GM08714 (cell line): ENCODE results near the gene LTBP1.
"Not testable (repeated sequence)": the region's sequence is repeated elsewhere in the genome, so short reads cannot be mapped to it uniquely, and the experiment has no call there.

Experiments
- H3K4me3 ChIP-seq: fragments of 200-500 bp; sonication (Bioruptor generic); 2 replicates; pipeline ENCODE4 v1.5.1; 2014; ENCODE audit warnings: mild to moderate bottlenecking, low read length, inconsistent platforms
- ZNF274 ChIP-seq: IDR thresholded peaks from 2 replicates; pipeline ENCODE4 v1.6.1; 2012; ENCODE audit warnings: mild to moderate bottlenecking, low read depth, low read length

Gene LTBP1

DNA sequence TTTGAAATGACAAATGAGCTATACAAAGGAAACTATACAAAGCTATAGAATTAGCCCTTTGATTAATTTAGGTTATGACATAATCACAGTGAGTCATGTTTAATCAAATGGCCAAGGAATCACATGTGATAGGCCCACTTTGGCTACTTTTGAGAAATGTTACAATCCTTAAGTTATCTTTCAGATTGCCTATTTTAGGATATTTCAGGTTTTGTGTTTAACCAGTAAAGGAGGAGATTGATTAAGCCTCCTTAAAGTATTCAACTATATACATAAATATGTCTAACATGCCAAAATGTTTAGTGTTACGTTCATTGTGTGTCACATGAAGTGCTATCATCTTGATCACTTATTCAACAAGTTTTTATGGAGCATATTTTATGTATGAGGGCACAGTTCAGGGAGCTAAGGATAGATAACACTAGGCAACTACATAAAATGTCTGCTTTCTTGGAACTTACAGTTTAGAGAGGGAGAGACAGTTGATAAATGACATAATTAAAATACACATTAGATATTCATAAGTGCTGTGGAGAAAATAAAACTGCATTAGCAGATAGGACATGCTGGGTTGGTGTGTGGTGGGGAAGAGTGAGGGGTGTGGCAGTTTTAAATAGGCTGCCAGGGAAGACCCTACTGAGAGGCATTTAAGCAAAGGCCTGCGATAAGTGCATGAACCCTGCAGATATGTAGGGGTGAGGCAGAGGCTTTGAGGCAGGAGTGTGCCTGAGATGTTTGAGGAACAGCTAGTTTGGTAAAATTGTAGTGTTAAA is 77.2 kb downstream of the LTBP1 start:
- no peak overlapping the region for H3K4me3 ChIP-seq
- no peak for TF ChIP-seq ZNF274

GRCh38 chr2:33024758-33025157 is 78.0 kb downstream of the LTBP1 start:
- no peak for TF ChIP-seq ZNF274
- no peak overlapping the region for H3K4me3 ChIP-seq

GRCh38 chr2:33029459-33029858 is 82.7 kb downstream of the LTBP1 start:
- TF ChIP-seq ZNF274 = no peak
- no peak overlapping the region for H3K4me3 ChIP-seq

DNA sequence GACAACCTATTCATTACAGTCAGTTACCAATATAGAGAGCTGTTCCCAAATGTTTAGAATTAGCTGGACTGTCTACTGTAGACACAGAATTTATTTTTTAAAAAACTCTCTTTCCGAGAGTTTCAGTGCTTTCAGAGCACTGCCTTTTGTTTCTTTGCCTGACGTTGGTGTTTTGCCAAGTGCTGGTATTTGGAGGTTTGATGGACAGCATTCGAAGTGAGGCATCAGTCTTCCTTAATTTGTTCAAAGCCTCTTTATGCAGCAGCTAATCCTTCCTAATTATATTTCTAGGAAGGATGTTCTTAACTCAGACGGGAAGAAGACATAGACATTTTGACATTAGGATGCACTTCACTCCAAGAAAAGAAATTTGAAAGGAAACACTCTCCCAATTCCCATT is 83.2 kb downstream of the LTBP1 start:
- H3K4me3 ChIP-seq = no peak overlapping the region
- no peak for TF ChIP-seq ZNF274

DNA sequence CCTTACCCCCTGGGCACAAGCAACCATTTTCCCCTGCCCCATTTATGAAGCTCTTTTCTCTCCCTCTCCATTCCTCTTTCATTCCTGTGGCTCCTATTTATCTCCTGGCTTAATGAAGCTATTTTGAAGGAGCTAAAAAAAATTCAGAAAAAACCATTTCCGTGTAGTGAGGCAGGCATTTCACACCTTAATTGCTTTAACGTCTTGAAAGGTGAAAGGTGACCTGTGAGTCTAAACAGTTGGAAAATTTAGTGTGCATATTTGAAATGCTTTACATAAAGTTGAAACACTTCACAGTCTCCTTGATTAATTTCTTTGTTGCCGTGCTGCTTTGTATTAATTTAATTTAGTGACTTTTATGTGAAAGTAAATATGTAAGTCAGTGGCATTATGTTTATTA is 83.6 kb downstream of the LTBP1 start:
- no peak for TF ChIP-seq ZNF274
- H3K4me3 ChIP-seq = no peak overlapping the region

- H3K4me3 ChIP-seq = no peak overlapping the region
- TF ChIP-seq ZNF274 = no peak
These were observed 85.5 kb downstream of the LTBP1 start for GRCh38 chr2:33032245-33032644.

DNA sequence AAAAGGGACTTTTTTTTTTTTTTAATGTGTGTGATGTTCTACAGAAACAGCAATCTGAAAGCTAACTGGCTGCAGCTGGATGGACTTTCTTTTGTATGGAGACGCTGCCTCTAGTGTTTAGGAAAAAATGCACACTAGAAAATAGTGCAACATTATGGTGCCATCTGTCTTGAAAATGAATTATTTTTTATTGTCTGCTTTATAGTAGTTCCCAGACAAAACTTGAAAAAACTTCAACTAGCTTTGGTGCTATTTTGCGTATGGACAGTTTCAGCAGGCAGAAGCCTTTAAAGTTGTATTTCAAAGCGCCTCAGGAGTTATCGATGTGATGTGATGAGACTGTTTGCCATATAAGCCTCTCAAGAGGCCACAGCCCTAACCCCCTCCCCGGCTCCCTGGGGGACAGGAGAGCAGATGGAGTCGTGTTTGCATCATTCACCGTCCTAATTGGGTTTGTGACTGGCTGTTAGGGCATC is 86.9 kb downstream of the LTBP1 start:
- H3K4me3 ChIP-seq = no peak overlapping the region
- no peak for TF ChIP-seq ZNF274

DNA sequence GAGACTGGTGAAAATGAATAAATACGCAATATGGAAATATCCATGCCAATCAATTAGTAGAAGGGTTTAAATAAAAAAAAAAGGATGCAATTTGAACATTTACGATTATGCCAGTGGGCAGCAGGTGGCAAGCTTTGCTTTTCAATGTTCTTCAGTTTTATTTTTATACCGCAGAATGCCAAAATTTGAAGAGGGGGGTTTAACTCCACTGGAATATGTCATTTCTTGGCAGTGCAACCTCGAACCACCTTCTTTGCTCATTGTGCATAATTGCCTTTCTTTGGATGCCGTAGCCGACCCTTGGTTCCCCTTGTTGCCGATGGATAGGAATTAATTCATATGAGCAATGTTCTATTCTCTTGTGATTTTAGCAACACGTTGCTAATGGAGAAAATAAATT is 88.0 kb downstream of the LTBP1 start:
- no peak for TF ChIP-seq ZNF274
- H3K4me3 ChIP-seq = no peak overlapping the region

DNA sequence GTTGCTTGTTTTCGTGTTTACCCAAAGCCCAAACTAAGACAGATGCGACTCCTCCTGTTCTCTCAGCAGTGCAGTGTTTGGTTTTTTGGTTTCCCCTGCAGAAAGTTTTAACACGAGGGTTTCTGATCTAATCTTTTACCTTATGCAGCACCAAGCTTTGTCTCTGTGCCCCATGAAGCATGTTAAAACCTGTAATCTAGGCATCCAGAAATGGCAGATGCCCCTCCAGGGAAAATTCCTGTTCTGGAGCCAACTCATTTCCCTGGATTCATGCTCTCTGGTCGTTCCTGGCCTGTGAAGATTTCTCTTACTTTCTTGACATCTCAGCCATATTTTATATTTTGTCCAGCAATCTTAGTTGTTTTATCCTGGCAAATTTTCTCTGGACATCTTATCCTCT is 91.5 kb downstream of the LTBP1 start:
- no peak overlapping the region for H3K4me3 ChIP-seq
- TF ChIP-seq ZNF274 = no peak

GRCh38 chr2:33038799-33039198 is 92.0 kb downstream of the LTBP1 start:
- TF ChIP-seq ZNF274 = no peak
- no peak overlapping the region for H3K4me3 ChIP-seq

GRCh38 chr2:33040541-33040940 is 93.8 kb downstream of the LTBP1 start:
- TF ChIP-seq ZNF274 = no peak

DNA sequence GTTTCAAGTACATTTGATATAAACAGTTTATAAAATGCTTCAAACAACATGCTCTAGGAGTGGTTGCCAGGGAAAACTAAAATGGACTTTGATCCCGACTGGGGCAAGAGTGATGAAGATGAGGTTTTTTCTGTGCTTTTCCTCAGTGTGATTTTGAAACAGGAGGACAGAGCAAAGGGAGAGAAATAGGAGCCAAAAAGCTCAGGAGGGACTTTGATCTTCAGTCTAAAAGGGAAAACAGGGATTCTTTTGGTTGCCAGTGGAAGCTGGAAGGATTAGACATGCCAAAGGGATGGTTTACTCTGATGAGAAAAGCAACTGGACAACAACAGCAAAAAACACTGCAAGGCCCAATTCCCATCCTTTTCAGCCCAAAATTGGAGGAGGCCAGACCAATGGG is 95.5 kb downstream of the LTBP1 start:
- no peak overlapping the region for H3K4me3 ChIP-seq
- no peak for TF ChIP-seq ZNF274

More at GRCh38 chr2:33040541-33040940, 93.8 kb downstream of the LTBP1 start:
- H3K4me3 ChIP-seq = no peak overlapping the region

DNA sequence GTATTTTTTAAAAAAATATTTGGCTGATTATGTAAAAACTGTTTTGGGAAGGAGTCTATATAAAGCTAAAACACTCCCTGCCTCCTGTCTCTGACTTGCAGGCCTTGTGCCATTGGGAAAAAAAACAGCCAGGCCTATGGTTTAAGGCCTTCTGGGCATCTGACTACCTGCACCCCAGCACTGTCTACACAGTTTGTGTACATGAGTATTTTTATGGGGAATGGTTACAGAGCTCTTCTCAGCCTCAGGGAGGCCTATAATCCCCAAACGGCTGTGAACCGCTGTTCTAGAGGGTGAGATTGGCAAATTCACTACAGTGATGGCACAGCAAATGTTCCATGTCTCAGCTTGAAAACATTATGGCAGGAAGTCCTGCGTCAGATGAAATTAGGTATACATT is 96.1 kb downstream of the LTBP1 start:
- TF ChIP-seq ZNF274 = no peak
- no peak overlapping the region for H3K4me3 ChIP-seq

DNA sequence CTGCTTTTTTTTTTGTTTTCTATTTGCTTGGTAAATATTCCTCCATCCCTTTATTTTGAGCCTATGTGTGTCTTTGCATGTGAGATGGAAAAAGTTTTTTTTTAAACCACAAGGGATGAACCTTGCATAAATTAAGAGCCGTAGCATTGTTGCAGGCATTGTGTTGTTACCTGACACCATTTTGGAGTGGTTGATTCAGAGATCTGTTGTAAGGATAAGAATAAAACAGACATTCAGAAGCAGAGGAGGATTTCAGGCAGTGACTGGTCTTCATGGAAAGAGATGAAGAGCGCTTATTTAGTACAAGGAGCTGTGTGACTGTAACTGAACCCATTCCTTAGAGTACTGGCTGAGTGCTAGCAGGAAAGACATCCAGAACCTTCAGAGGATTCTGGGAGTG is 101.2 kb downstream of the LTBP1 start:
- TF ChIP-seq ZNF274 = no peak

DNA sequence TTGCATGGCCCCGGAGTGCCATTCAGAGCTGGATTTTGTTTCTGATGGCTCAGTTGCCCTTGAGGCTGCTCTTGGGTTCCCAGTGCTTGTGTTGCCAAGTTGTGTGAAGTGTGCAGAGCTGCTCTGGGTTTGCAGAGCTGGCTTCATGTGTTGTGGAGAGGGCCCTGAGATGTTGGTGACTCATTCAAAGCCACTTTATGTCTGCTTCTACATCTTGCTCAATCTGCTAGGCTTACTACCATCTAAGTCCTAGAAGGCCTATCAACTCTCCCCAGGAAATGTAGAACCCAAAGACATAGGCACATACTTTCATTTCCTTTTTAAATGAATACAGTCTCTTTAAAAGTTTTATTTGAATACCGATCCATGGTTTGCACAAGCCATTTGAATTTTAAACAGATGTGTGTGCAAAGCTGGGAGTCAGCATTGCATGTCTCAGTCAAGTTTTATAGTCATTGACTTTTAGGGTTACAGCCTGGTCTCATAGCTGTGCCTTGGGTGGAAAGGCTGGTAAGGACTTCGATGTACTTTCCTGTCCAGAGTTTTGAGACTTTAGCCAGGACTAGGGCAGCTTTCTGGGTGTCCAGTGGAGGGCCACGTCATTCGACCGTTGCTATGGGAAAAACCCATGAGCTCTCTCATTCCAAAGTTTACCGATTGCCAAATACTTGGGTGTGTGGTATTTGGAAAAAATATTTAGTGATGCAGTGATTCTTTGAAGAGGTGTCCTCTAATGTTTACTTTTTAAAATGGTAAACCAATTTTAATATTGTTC is 105.0 kb downstream of the LTBP1 start:
- no peak overlapping the region for H3K4me3 ChIP-seq
- no peak for TF ChIP-seq ZNF274

More for the DNA sequence above, 101.2 kb downstream of the LTBP1 start:
- no peak overlapping the region for H3K4me3 ChIP-seq

DNA sequence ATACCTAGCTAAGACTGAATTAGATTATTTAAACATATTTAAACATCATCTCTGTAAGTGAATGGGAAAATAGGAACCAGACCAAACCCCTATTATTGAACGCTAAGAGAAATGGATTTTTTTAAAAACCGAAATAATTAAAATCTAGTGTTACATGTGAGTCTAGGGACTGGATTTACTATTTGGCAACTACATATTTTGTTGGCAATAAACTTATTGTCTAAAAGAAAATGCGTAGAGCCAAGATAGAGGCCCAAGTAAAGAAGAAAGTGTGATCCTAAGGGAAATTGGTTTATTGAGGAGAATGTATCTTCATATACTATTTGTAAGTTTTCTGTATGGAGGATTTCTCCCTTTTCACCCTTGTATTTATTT is 105.6 kb downstream of the LTBP1 start:
- TF ChIP-seq ZNF274 = no peak

DNA sequence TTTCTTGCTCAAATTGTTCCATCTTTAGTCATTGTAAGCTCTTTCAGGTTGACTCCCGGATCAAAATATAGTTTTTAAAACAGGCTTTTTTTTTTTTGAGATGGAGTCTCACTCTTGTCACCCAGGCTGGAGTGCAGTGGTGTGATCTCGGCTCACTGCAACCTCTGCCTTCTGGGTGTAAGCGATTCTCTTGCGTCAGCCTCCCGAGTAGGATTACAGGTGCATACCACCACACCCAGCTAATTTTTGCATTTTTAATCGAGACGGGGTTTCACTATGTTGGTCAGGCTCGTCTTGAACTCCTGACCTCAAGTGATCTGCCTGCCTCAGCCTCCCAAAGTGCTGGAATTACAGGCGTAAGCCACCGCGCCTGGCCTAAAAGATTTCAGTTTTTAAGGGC is 106.0 kb downstream of the LTBP1 start:
- not testable (repeated sequence) for H3K4me3 ChIP-seq

More for the DNA sequence above, 105.6 kb downstream of the LTBP1 start:
- H3K4me3 ChIP-seq = no peak overlapping the region
